Lung (tissue), 12 donors: ENCODE results near the gene PCK1. TPM values are rescaled to one million over a fixed set of nuclear protein-coding genes. Genes with fewer than 3 reads are reported as not detected.

ENCODE experiments used
- ATAC-seq: fragments of 200-7000 bp; cut with Tn5 transposase; one replicate; pipeline ENCODE4 v1.9.1; 2020; ENCODE audit warnings: moderate number of reproducible peaks; ENCODE audit not compliant: insufficient read depth, low FRiP score
- DNase-seq, 3 donors: peaks; one replicate each; pipeline ENCODE4 v3.0.0-alpha.2; 2013 to 2017
- H3K27ac ChIP-seq, 2 donors: one replicate each; pipeline ENCODE4 v1.5.1; 2013; ENCODE audit warnings: mild to moderate bottlenecking in 2 of 2, moderate library complexity in 2 of 2, control low read depth in 1 of 2, inconsistent platforms in 1 of 2, low read depth in 1 of 2, low read length in 1 of 2
- H3K27me3 ChIP-seq, 3 donors: one replicate each; pipeline ENCODE4 v1.5.1; 2013; ENCODE audit warnings: low read length in 2 of 3; ENCODE audit not compliant: control insufficient read depth in 3 of 3, insufficient read depth in 3 of 3
- H3K36me3 ChIP-seq, 4 donors: one replicate each; pipeline ENCODE4 v1.5.1; 2013; ENCODE audit warnings: low read length in 4 of 4, mild to moderate bottlenecking in 1 of 4, moderate library complexity in 1 of 4; ENCODE audit not compliant: control insufficient read depth in 4 of 4, insufficient read depth in 4 of 4
- H3K4me1 ChIP-seq, 5 donors: one replicate each; pipeline ENCODE4 v1.5.1; 2013; ENCODE audit warnings: low read length in 5 of 5, mild to moderate bottlenecking in 2 of 5, moderate library complexity in 1 of 5; ENCODE audit not compliant: control insufficient read depth in 5 of 5, insufficient read depth in 5 of 5
- H3K4me3 ChIP-seq: one replicate; pipeline ENCODE4 v1.5.1; 2013; ENCODE audit warnings: mild to moderate bottlenecking, control low read depth, moderate library complexity
- H3K9ac ChIP-seq, 2 donors: one replicate each; pipeline ENCODE4 v1.5.1; 2013; ENCODE audit warnings: low read length in 2 of 2, control low read depth in 1 of 2; ENCODE audit not compliant: insufficient read depth in 1 of 2
- H3K9me3 ChIP-seq, 4 donors: one replicate each; pipeline ENCODE4 v1.5.1; 2013; ENCODE audit warnings: low read length in 3 of 4, mild to moderate bottlenecking in 1 of 4, moderate library complexity in 1 of 4; ENCODE audit not compliant: control insufficient read depth in 4 of 4, insufficient read depth in 3 of 4
- CTCF ChIP-seq: IDR thresholded peaks from 2 replicates; pipeline ENCODE4 v1.5.1; 2012; ENCODE audit warnings: mild to moderate bottlenecking; ENCODE audit errors: control extremely low read depth, extremely low read depth
- WGBS, 2 donors: extraction: QIAGEN DNeasy Blood & Tissue Kit; methylation state at CpG; one replicate each; pipeline ENCODE4 v1.1.7; 2013; 5-methylcytosine and 5-hydroxymethylcytosine counted together
- polyA plus RNA-seq, 2 donors: library from polyadenylated mRNA; stranded (reverse); fragments of 200-250 nt; gene quantifications; one replicate each; pipeline ENCODE4 v1.2.1, GENCODE V29; 2013
- total RNA-seq, 2 donors: library from RNA; depleted of rRNA in 1 of 2; stranded (reverse); fragments of >200 nt in 1 of 2; gene quantifications; one replicate each; pipeline ENCODE4 v1.2.1, GENCODE V29; 2014 to 2021
- donor health status: control.
- donor health status: control.
- donor health status: Bipolar disorder and iron deficiency.
- donor health status: healthy.
- donor health status: DM: yes; HTN: yes; CAD: no.

The PCK1 gene
- total and polyA plus RNA-seq, 4 donors: 0.05 to 1.7 (median 0.55) TPM

- WGBS, 2 donors: 69 to 80% methylated on average over 17 of the region's 17 CpGs
- no peak overlapping the region for H3K9ac ChIP-seq
- peaks cover 0 to 5% (median 0%) of the 10 kb centered on the region in 5 donors for H3K4me1 ChIP-seq
- no peaks in the 10 kb centered on the region for H3K27me3 ChIP-seq
- H3K27ac ChIP-seq: no peak overlapping the region
- DNase-seq: peak in 2 of 3 donors; percentile 25 to 31
- no peaks in the 10 kb centered on the region for H3K36me3 ChIP-seq
- H3K4me3 ChIP-seq: no peak overlapping the region
- no peak for ATAC-seq
- peaks cover 0 to 4% (median 1%) of the 10 kb centered on the region in 4 donors for H3K9me3 ChIP-seq
- no peak for TF ChIP-seq CTCF
Measured at GRCh38 chr20:57540890-57541580, 19.9 kb upstream of the PCK1 start.

- WGBS, 2 donors: 41 to 51% methylated on average over 2 of the region's 2 CpGs
- no peak for TF ChIP-seq CTCF
Measured at GRCh38 chr20:57543754-57544153, 17.2 kb upstream of the PCK1 start.

GRCh38 chr20:57544838-57545564 is 15.9 kb upstream of the PCK1 start:
- H3K9ac ChIP-seq: no peak overlapping the region
- ATAC-seq: no peak

More at GRCh38 chr20:57543754-57544153, 17.2 kb upstream of the PCK1 start:
- H3K4me1 ChIP-seq: peaks cover 0 to 12% (median 0%) of the 10 kb centered on the region in 5 donors
- no peak overlapping the region for H3K4me3 ChIP-seq
- H3K9ac ChIP-seq: no peak overlapping the region
- no peak for DNase-seq
- no peaks in the 10 kb centered on the region for H3K36me3 ChIP-seq
- ATAC-seq: no peak
- no peak overlapping the region for H3K27ac ChIP-seq
- H3K27me3 ChIP-seq: peaks cover 0 to 2% (median 0%) of the 10 kb centered on the region in 3 donors
- no peaks in the 10 kb centered on the region for H3K9me3 ChIP-seq

More at GRCh38 chr20:57544838-57545564, 15.9 kb upstream of the PCK1 start:
- H3K4me1 ChIP-seq: peaks cover 0 to 12% (median 0%) of the 10 kb centered on the region in 5 donors
- peak in 2 of 3 donors; percentile 45 to 52 for DNase-seq
- H3K36me3 ChIP-seq: no peaks in the 10 kb centered on the region
- peak overlapping the region in 1 of 2 donors; percentile 76 for H3K27ac ChIP-seq
- peaks cover 0 to 2% (median 0%) of the 10 kb centered on the region in 3 donors for H3K27me3 ChIP-seq
- no peaks in the 10 kb centered on the region for H3K9me3 ChIP-seq
- no peak overlapping the region for H3K4me3 ChIP-seq
- 44 to 65% methylated on average over 12 of the region's 12 CpGs for WGBS, 2 donors
- TF ChIP-seq CTCF: no peak
